ENCODE results near the gene SNX30. TPM values are rescaled to one million over a fixed set of nuclear protein-coding genes. Genes with fewer than 3 reads are reported as not detected.

The SNX30 gene
- total RNA-seq, 3 donors from 2014 or later: 2.3 to 3.8 (median 3.2) TPM

- H3K36me3 Mint-ChIP-seq (ENCODE audit: insufficient read depth): no peaks in the 10 kb centered on the region
- DNase-seq (no peak), ATAC-seq (no peak)
- no peaks in the 10 kb centered on the region for H3K27me3 Mint-ChIP-seq (ENCODE audit: low read depth)
- H3K9me3 Mint-ChIP-seq: no peaks in the 10 kb centered on the region
- no peak overlapping the region for H3K4me3 Mint-ChIP-seq
- no peaks in the 10 kb centered on the region for H3K4me1 Mint-ChIP-seq (ENCODE audit: low read depth)
These were observed 15.7 kb upstream of the SNX30 start for GRCh38 chr9:112734892-112735291.

- peaks cover 14% of the 10 kb centered on the region for H3K4me1 Mint-ChIP-seq (ENCODE audit: low read depth)
- DNase-seq (no peak), ATAC-seq (no peak)
- H3K36me3 Mint-ChIP-seq (ENCODE audit: insufficient read depth): no peaks in the 10 kb centered on the region
- H3K4me3 Mint-ChIP-seq: no peak overlapping the region
- no peaks in the 10 kb centered on the region for H3K9me3 Mint-ChIP-seq
- no peaks in the 10 kb centered on the region for H3K27me3 Mint-ChIP-seq (ENCODE audit: low read depth)
These were observed 7.2 kb upstream of the SNX30 start for GRCh38 chr9:112743216-112743836.

- H3K4me1 Mint-ChIP-seq (ENCODE audit: low read depth): peaks cover 17% of the 10 kb centered on the region
- ATAC-seq (no peak), DNase-seq (no peak)
- no peaks in the 10 kb centered on the region for H3K27me3 Mint-ChIP-seq (ENCODE audit: low read depth)
- H3K9me3 Mint-ChIP-seq: no peaks in the 10 kb centered on the region
- H3K36me3 Mint-ChIP-seq (ENCODE audit: insufficient read depth): no peaks in the 10 kb centered on the region
- H3K4me3 Mint-ChIP-seq: no peak overlapping the region
These were observed 6.4 kb upstream of the SNX30 start for GRCh38 chr9:112744177-112744576.

- Mint-ChIP-seq H3K9me3 (no peaks in the 10 kb centered on the region), H3K27me3 (ENCODE audit: low read depth) (no peaks in the 10 kb centered on the region), H3K36me3 (ENCODE audit: insufficient read depth) (no peaks in the 10 kb centered on the region), H3K4me1 (ENCODE audit: low read depth) (peaks cover 28% of the 10 kb centered on the region), H3K4me3 (no peak overlapping the region)
- DNase-seq (no peak), ATAC-seq (no peak)
These were observed 3.5 kb upstream of the SNX30 start for GRCh38 chr9:112747094-112747493.

- no peaks in the 10 kb centered on the region for H3K27me3 Mint-ChIP-seq (ENCODE audit: low read depth)
- no peak for DNase-seq
- peaks cover 58% of the 10 kb centered on the region for H3K4me1 Mint-ChIP-seq (ENCODE audit: low read depth)
- H3K36me3 Mint-ChIP-seq (ENCODE audit: insufficient read depth): no peaks in the 10 kb centered on the region
- H3K9me3 Mint-ChIP-seq: no peaks in the 10 kb centered on the region
- no peak overlapping the region for H3K4me3 Mint-ChIP-seq
- no peak for ATAC-seq
These were observed 150 bp downstream of the SNX30 start for GRCh38 chr9:112750764-112751055.

GRCh38 chr9:112751056-112751795 lies 666 bp downstream of the SNX30 start:
- H3K4me1 Mint-ChIP-seq (ENCODE audit: low read depth): peaks cover 62% of the 10 kb centered on the region
- no peaks in the 10 kb centered on the region for H3K36me3 Mint-ChIP-seq (ENCODE audit: insufficient read depth)

GRCh38 chr9:112752334-112753125 lies 2.0 kb downstream of the SNX30 start:
- no peak for ATAC-seq
- no peaks in the 10 kb centered on the region for H3K36me3 Mint-ChIP-seq (ENCODE audit: insufficient read depth)
- no peak for DNase-seq
- no peaks in the 10 kb centered on the region for H3K9me3 Mint-ChIP-seq
- H3K27me3 Mint-ChIP-seq (ENCODE audit: low read depth): no peaks in the 10 kb centered on the region
- H3K4me3 Mint-ChIP-seq: no peak overlapping the region
- peaks cover 69% of the 10 kb centered on the region for H3K4me1 Mint-ChIP-seq (ENCODE audit: low read depth)

More at GRCh38 chr9:112751056-112751795, 666 bp downstream of the SNX30 start:
- Mint-ChIP-seq H3K4me3 (peak overlapping the region; percentile 78), H3K9me3 (no peaks in the 10 kb centered on the region), H3K27me3 (ENCODE audit: low read depth) (no peaks in the 10 kb centered on the region)
- DNase-seq (peak; percentile 14), ATAC-seq (peak; percentile 15)

- Mint-ChIP-seq H3K27me3 (ENCODE audit: low read depth) (no peaks in the 10 kb centered on the region), H3K9me3 (no peaks in the 10 kb centered on the region), H3K36me3 (ENCODE audit: insufficient read depth) (no peaks in the 10 kb centered on the region), H3K4me1 (ENCODE audit: low read depth) (peaks cover 70% of the 10 kb centered on the region), H3K4me3 (peak overlapping the region; percentile 3)
- no peak for DNase-seq
- no peak for ATAC-seq
These were observed 3.2 kb downstream of the SNX30 start for GRCh38 chr9:112753725-112754124.

GRCh38 chr9:112754578-112754977 lies 4.0 kb downstream of the SNX30 start:
- Mint-ChIP-seq H3K27me3 (ENCODE audit: low read depth) (no peaks in the 10 kb centered on the region), H3K4me3 (peak overlapping the region; percentile 16), H3K36me3 (ENCODE audit: insufficient read depth) (peaks cover 2% of the 10 kb centered on the region), H3K4me1 (ENCODE audit: low read depth) (peaks cover 68% of the 10 kb centered on the region), H3K9me3 (no peaks in the 10 kb centered on the region)
- DNase-seq (no peak), ATAC-seq (peak; percentile 61 to 68)

GRCh38 chr9:112755016-112755427 lies 4.5 kb downstream of the SNX30 start:
- Mint-ChIP-seq H3K9me3 (no peaks in the 10 kb centered on the region), H3K4me1 (ENCODE audit: low read depth) (peaks cover 66% of the 10 kb centered on the region), H3K27me3 (ENCODE audit: low read depth) (no peaks in the 10 kb centered on the region), H3K36me3 (ENCODE audit: insufficient read depth) (peaks cover 2% of the 10 kb centered on the region), H3K4me3 (peak overlapping the region; percentile 16)
- ATAC-seq (no peak), DNase-seq (no peak)

- Mint-ChIP-seq H3K4me1 (ENCODE audit: low read depth) (peaks cover 68% of the 10 kb centered on the region), H3K9me3 (no peaks in the 10 kb centered on the region), H3K27me3 (ENCODE audit: low read depth) (no peaks in the 10 kb centered on the region), H3K36me3 (ENCODE audit: insufficient read depth) (peaks cover 2% of the 10 kb centered on the region), H3K4me3 (no peak overlapping the region)
- ATAC-seq (no peak), DNase-seq (no peak)
These were observed 5.1 kb downstream of the SNX30 start for GRCh38 chr9:112755675-112756074.

GRCh38 chr9:112757282-112757883 lies 6.8 kb downstream of the SNX30 start:
- H3K4me3 Mint-ChIP-seq: no peak overlapping the region
- DNase-seq (no peak), ATAC-seq (no peak)
- H3K36me3 Mint-ChIP-seq (ENCODE audit: insufficient read depth): peaks cover 2% of the 10 kb centered on the region
- H3K27me3 Mint-ChIP-seq (ENCODE audit: low read depth): no peaks in the 10 kb centered on the region
- H3K4me1 Mint-ChIP-seq (ENCODE audit: low read depth): peaks cover 67% of the 10 kb centered on the region
- no peaks in the 10 kb centered on the region for H3K9me3 Mint-ChIP-seq

GRCh38 chr9:112757940-112758339 lies 7.4 kb downstream of the SNX30 start:
- Mint-ChIP-seq H3K9me3 (no peaks in the 10 kb centered on the region), H3K4me1 (ENCODE audit: low read depth) (peaks cover 64% of the 10 kb centered on the region), H3K36me3 (ENCODE audit: insufficient read depth) (peaks cover 2% of the 10 kb centered on the region), H3K4me3 (no peak overlapping the region), H3K27me3 (ENCODE audit: low read depth) (no peaks in the 10 kb centered on the region)
- ATAC-seq: no peak
- DNase-seq: no peak

GRCh38 chr9:112760821-112761220 lies 10.3 kb downstream of the SNX30 start:
- H3K4me3 Mint-ChIP-seq: no peak overlapping the region
- no peak for ATAC-seq
- H3K4me1 Mint-ChIP-seq (ENCODE audit: low read depth): peaks cover 43% of the 10 kb centered on the region
- no peak for DNase-seq
- H3K9me3 Mint-ChIP-seq: no peaks in the 10 kb centered on the region
- peaks cover 2% of the 10 kb centered on the region for H3K36me3 Mint-ChIP-seq (ENCODE audit: insufficient read depth)
- no peaks in the 10 kb centered on the region for H3K27me3 Mint-ChIP-seq (ENCODE audit: low read depth)
